ENCODE data around the gene OTOG.

Gene OTOG

DNA sequence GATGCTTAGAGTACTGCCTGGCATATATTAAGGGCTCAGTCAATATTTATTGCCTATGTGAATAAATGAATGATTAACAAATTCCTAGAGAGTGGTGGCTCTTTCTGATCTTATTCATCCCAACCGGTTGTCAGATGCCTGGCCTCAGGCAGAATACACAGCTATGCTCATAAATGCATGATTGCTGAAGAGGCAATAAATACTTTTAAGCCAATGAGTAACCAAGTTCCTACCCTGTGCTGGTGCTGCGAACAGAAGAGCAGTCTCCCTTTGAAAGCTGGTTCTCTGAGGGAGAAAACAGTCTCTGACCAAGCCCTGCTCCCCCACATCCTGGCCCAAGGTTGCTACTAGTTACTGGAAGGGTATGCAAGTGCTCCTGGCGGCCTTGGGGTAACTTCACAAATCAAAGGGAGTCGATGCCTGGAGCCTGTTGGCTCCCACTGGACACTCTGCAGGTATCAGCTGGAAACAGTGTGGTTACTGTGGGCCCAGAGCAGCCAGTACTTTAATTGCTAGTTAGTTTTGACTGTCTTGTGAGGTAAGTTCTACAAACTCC, 5.7 kb upstream of the OTOG start:
- DNase-seq (ENCODE audit: low read depth): no peak

DNA sequence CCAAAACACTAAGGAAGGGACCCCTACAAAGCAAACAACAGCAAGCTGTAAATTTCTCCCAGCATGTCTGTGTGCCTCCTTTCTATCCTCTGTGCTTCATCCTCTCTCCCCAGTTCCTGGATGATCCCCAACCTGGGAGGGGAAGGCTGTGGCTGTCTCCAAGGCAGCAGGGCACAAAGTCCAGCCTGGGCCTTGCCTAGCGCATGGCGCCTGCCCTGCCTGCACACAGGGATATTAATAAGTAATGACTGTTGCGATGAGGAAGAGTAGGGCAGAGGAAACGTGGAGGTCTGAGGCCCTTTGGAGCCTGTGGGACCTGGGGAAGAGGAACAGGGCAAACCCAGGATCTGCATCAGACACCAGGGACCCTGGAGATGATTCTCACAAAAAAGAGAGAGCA, 4.8 kb upstream of the OTOG start:
- DNase-seq (ENCODE audit: low read depth): no peak

DNA sequence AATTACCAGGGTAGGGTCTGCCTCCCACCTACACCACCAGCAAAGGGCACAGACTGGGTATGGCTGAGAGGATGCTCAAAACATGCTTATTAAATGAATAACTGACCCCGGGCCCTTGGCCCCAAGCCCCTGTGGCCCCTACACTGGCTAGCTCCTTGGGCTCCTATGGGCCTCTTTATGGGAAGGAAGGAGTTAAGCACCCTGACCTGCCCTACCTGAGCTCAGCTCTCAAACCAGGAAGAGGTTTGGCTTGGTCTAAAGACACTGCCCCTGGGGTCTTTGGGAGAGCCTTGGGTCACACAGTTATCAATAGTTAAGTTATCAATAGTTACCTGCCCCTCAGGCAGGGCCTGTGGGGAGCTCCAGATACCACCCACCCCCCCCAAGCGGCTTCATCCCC, 4.0 kb upstream of the OTOG start:
- no peak for DNase-seq (ENCODE audit: low read depth)

DNA sequence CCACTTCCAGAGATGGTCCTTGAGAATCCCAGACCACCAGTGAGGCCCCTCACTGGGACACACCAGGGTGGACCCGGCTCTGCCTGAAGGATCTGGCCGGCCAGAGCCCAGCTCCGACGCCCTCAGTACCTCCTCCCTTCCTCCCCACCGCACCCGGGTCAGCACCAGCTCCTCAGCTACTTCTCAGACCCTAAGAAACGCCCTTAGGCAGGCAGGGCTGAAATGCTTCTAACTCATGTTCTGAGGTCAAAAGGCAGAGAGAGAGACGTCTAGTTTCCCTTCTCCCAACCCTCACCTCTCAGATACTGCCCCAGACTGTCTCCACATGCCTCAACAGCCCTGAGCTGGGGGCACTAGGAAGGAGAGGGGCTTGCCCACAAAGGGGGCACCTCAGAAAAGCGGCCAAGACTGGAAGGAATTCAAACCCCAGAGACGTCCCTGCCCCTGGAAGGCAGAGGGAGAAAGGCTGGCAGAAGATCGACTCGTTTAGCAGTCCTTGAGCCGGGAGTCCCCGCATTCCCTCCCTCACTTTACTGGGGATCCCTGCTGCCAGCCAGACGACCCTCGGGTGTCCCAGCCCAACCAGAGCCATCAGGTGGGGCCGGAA, 3.4 kb upstream of the OTOG start:
- no peak for DNase-seq (ENCODE audit: low read depth)

DNA sequence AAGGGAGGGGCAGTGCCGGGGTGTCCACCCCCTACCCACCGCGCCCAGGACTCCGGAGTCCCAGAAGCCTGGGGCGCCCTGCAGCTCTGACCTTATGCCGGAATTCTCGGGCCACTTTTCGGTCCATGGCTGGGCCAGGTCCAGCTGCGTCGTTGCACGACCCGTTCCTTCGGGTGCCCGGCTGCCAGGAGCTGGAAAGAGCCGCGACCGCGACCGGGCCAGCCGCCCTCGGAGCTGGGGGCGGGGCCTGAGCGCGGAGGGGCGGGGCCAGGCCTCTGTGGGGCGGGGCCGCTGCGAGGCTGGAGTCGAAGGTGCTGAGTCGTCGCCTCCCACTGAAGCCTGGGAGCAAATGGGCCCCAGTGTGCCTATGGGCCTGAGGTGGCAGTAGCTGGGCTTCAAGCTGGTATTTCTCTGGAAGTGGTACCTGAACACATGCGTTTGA, 2.9 kb upstream of the OTOG start, which contains the start of gene USH1C:
TSS of gene USH1C (minus strand) at position 236 of the 442 bp plus-strand sequence. CDS start at position 127, 109 bp downstream.
- no peak for DNase-seq (ENCODE audit: low read depth)

DNA sequence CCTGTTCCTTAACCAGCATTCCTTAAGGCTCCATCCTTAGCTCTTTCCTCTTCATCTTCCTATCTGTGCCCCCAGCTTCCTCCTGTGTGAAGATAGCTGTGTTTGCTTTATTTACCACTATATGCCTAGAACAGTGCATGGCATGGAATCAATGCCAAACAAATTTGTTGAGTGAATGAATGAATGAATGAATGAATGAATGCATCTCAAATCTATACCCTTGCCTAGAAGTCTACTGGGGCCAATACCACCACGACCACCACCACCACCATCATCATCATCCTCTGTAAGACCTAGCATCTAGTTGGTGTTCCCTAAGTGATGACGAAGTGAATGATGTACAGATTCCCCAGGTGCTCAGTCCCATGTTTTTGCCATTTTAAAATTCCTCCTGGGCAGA, 819 bp upstream of the OTOG start:
- DNase-seq (ENCODE audit: low read depth): no peak

DNA sequence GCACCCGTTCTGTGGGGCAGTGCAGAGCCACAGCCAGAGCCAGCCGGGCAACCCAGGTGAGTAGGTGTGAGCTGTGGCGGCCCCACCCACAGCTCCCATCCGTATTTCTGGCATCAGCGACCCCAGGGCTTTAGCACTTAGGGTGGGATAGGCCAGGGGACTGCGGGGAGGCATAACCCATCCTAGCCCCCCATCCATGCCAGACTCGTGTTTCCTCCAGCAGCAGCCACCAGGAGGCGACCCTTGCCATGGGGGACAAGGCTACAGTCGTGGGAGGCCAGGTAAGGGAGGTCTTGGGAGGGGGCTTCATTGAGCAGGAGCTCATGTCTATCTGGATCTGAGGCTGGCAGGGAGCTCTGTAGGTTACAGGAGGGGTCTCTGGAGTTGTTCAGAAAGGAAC, 873 bp downstream of the OTOG start:
- DNase-seq (ENCODE audit: low read depth): no peak

DNA sequence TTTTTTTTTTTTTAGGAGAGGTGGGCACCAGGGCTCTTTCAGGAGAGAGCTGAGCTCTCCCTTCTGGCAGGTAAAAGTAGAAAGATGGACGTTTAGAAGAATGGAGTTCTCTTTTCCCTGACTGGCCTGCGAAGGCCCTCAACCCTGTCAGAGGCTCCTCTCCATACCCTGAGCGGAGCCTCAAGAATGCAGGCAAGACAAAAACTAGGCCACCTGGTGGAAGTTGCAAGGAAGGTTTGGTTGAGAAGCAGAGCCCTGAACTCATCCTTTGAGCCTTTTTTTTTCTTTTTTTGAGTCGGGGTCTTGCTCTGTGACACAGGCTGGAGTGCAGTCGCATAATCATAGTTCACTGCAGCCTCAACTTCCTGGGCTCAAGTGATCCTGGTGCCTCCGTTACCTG, 1.4 kb downstream of the OTOG start:
- no peak for DNase-seq (ENCODE audit: low read depth)

DNA sequence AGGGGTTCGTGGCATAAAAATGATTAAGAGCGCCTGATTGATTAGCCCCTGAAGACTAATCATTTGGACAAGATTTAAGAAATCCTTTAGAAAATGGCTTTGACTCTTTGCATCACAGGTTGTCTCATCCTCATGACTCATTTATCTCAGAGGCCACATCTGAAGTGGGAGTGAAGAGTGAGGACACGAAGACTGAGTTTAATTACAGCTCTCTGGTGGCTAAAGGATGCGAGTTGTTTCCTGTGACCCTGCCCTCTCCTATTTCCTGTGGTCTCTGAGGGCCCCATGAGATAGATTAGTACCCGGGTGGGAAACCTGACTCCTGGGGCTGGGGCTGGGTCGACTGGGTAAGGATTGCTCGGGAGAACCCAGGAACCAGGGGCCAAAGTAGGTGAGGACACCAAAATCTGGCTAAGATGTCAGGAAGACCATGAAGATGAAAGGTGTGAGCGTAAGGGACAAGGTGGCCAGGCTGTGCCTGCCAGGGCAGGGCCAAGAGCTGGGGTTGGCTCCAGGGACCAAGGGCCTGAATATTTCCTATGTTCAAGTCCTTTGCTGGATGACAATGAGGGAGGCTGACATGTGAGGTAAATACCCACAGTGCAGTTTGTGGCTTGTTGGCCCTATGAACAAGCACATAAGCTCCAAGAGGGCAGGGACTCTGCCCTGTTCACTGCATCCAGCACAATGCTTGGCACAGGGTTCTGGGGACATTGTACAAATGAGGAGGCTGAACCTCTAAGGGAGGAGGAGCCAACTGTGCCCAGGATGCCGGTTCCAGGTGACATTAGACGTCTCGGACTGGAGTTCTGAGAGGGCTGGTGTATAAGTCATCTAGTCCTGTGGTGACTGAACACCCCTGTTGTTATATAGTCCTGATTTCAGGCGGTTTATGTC, 3.6 kb downstream of the OTOG start:
- DNase-seq (ENCODE audit: low read depth): no peak

DNA sequence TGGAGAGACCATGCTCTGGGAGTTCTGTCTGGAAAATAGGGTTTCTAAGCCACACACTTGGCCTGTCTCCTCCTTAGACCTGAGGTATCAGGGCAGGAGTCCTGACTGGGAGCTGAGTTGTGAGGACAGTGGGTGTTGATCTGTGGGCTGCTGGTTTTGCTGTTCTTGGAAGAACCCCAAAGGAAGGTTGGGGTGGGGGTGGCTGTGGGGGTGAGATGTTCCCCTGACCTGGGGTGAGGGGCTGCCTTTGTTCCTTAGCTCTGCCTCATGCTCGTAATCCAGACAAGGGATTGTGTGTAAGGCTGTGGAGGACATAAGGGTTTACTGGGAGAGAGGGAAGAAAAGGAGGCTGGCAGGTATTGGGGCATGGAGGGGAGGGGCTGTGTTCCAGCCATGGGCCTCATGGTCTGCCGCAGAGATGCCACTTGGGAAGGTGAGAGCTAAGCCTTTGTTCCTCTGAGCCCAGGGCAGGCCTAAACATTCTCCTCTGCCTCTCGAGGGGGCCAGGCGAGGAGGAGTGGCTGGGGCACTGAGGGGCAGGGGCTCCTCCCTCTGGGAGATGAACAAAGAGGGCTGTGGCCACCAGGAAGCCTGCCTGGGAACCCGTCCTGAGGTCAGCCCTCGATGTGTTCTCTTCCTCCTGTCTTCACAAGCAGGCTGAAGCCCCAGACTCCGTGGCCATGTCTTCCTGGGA, 4.4 kb downstream of the OTOG start:
- no peak for DNase-seq (ENCODE audit: low read depth)

DNA sequence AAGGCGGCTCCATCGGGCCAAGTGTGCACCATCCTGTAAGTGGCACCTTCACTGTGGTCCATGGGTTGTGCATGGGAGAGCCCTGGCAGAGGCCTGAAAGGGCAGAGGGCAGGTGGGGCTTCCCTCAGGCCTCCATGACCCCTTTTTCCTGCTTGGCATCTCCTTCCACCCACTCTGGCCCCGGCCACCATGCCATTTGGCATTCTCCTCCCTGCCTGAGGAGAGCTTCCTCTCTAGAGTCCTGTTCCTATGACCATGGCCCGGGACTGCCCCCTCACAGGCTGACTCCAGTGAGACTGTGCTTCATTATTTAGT, 4.9 kb downstream of the OTOG start:
- DNase-seq (ENCODE audit: low read depth): no peak

DNA sequence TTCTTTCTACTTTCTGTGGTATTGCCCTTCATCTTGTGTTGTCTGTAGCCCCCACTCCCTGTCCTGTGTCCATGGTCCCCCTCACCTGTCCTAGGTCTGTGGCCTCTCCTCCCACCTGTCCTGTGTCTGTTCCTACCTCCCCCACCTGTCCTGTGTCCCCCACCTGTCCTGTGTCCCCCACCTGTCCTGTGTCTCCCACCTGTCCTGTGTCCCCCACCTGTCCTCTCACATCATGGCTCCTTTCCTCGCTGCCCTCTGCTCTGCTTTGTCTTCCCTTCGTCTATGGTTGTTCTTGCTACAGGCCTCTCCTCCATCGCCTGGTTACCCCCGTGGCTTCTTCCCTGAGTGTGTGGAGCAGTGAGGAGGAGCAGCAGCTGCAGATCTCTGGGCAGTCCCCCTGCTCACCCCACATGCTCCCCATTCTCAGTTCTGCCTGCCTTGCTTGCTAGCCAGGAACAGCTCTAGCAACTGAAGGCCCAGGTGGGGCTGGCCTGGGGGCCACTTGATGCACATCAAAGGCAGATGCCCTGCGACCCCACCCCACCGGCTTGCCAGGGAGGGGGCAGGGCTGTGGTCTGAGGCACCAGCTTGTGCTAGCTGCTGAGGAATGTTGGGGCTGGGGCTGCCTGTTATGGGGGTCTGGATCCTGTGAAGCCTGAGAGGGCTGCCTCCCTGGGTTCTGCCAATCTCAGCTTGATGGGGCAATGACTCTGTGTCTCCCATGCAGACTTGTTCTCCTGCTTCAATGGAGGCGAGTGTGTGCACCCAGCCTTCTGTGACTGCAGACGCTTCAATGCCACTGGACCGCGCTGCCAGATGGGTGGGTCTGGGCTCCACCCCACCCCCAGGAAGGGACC, 5.6 kb downstream of the OTOG start:
- DNase-seq (ENCODE audit: low read depth): no peak

DNA sequence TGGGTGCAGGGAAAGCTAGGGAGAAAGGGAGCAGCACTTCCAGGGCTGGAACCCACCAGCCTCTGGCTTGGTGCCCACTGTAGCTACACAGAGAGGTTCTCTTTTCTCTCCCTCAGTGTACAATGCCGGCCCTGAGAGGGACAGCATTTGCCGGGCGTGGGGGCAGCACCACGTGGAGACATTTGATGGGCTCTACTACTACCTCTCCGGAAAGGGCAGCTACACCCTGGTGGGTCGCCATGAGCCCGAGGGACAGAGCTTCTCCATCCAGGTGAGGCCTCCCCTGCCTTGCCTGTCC, 6.1 kb downstream of the OTOG start:
- no peak for DNase-seq (ENCODE audit: low read depth)

DNA sequence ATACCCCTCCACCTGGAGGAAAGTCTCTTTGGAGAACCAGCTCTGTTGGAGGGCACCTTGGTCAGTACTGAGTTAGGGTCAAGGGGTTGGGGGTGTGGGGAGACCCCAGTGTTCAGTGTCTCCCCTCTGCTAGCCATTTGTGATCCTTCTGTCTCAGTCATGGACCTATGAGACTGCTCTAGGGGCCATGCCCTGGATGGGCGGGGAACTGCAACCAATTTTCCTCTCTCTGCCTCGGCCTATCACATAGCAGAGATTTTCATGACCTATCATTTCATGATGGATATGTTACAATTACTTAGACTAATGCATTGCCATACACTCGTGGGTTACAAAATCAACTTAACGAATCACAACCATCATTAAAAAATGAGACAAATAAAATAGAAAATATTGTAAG, 7.4 kb downstream of the OTOG start:
- no peak for DNase-seq (ENCODE audit: low read depth)

DNA sequence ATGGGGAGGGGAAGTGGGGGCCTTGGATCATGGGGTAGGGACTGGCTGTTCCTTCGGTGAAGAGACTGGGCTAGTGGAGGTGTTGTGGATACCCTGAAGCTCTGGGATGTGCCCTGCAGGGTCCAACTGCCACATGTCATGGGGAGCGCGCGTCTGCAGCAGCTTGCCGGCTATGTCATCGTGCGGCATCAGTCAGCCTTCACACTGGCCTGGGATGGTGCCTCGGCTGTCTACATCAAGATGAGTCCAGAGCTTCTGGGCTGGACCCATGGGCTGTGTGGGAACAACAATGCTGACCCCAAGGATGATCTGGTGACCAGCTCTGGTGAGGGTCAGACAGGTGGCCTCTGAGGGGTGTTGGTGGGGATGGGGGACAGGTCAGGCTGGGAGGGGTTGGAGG, 9.9 kb downstream of the OTOG start:
- DNase-seq (ENCODE audit: low read depth): no peak

DNA sequence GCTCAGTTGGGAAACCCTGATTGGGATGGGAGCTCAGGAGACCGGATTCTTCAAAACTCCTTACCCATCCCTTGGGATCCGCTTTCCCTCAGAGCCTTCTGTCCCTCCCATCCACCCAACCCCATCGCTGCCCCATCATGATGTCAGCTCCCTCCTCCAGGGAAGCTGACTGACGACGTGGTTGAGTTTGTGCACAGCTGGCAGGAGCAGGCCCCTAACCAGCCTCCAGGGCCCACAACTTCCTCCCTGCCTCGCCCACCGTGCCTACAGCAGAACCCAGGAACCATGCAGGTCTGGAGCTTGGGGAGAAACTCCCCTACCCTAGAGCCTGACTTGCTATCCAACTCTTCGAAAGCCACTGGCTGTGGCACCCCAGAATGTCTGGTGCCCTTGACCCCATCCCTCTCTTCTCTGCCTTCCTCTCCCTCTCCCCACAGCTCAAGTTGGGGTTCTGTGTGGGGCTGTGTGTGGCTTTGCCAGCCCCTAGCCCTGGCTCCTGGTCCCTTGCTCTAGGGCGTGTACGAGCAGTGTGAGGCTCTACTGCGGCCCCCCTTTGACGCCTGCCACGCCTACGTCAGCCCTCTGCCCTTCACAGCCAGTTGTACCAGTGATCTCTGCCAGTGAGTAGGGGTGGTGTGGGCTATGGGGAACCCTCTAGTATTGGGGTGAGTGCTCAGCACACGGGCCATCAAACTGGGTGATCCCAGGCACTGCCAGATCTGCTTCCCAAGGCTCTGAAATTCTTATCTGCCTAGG, 11.1 kb downstream of the OTOG start:
- no peak for DNase-seq (ENCODE audit: low read depth)

DNA sequence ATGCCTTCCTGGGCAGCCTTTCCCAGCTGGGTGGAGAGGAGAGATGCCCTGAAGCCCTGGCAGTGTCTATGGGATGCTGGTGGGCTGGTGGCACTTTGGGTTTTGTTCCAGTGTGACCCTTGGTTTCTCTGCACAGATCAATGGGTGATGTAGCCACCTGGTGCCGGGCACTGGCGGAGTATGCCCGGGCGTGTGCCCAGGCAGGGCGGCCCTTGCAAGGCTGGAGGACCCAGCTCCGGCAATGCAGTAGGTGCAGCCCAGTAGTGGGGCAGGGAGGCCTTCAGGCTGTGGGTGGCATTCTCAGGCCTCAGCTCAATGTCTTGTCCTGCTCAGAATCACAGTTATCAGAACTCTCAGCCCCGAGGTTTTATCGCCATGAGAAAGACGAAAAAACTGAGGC, 11.9 kb downstream of the OTOG start:
- no peak for DNase-seq (ENCODE audit: low read depth)

DNA sequence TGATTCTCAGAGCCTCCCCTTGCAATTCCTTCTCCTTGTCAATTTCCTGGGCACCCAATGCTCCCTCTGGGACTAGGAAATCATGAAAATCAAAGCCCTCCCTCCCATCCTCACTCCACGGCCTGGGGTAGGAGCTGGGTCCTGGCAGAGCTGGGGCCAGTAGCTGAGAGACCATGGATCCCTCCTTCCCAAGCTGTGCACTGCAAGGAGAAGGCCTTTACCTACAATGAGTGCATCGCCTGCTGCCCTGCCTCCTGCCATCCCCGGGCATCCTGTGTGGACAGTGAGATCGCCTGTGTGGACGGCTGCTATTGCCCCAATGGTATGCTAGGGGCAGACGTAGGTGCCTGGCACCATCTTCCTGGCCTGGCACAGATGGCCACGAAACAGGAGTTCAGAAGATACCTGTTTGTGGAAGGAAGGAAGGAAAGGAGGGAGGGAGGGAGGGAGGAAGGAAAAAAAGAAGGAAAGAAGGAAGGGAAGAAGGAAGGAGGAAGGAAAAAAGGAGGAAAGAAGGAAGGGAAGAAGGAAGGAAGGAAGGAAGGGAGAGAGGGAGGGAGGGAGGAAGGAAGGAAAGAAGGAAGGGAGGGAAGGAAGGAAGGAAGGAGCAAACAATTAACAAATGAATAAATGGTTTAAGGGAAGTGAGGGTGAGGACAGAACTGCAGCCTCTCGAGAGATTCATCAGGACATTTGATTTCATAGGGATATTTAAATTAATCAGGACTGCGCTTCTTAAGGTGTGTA, 12.5 kb downstream of the OTOG start:
- no peak for DNase-seq (ENCODE audit: low read depth)

DNA sequence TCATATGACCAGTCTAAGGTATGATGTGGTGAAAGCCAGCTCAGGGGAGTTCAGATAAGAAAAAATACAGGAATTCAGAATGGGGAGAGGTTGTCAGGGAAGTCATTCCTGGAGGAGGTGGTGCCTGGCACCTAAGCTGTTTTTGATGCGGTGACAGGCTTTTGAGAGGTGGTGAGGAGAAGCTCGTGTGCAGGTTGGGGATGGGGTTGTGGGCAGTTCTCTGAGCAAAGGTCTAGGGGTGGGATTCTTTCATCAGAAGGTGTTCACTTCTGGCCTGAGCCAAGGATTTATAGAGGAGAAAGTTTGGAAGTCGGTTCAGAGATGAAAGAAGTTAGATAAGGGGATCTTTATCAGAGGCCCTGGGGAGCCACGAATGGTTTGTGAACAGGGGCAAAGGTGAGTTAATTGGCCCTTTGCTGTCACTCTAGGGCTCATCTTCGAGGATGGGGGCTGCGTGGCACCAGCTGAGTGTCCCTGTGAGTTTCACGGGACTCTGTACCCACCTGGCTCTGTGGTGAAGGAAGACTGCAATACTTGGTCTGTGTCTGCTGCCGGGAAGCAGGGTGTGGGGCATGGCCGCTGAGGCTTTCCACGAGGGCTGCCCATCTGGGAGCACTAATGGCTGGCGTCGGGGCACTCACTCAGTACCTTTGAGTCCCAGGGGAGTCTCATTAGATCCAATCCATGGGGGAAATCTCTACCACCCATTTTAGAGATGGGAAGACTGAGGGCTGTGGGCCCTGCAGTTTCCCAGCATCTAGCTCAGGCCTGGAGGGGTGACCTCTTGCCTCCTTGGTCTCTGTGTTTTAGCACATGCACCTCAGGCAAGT, 13.4 kb downstream of the OTOG start:
- no peak for DNase-seq (ENCODE audit: low read depth)

DNA sequence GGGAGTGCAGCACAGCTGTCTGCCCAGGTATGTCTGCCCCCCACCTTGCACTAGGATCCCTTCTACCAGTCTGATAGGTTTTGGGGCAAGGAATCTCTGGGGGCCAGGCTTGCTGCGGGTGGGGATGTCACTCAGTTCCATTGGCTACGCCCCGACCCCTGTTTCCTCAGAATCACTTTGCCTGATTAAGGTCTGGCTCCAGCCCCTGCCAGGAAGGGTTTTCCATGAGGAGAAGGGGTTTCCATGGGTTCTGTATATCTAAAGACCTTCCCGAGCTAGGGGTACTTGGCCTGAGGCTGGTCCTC, 14.0 kb downstream of the OTOG start:
- DNase-seq (ENCODE audit: low read depth): no peak
